GM23338 (cell line): ENCODE results near the gene HEYL. TPM values are rescaled to one million over a fixed set of nuclear protein-coding genes. Genes with fewer than 3 reads are reported as not detected.

Experiments
- ATAC-seq: fragments of 200-7000 bp; cut with Tn5 transposase; 3 replicates; pipeline ENCODE4 v1.9.1; 2020
- DNase-seq: peaks from one replicate; pipeline ENCODE4 v3.0.0-alpha.2; 2015; ENCODE audit warnings: low spot score
- H2AFZ ChIP-seq: fragments of 200-600 bp; sonication (generic); 2 replicates; pipeline ENCODE4 v1.8.0; 2016; ENCODE audit warnings: antibody characterized with exemption, mild to moderate bottlenecking, moderate library complexity
- H3F3A ChIP-seq: fragments of 200-600 bp; sonication (generic); replicated peaks from 2 replicates; pipeline ENCODE4 v1.8.0; 2017; ENCODE audit warnings: antibody characterized with exemption, mixed run types, low read depth
- H3K27ac ChIP-seq: fragments of 200-600 bp; sonication (generic); 2 replicates; pipeline ENCODE4 v1.6.1; 2016; ENCODE audit warnings: low read depth
- H3K27me3 ChIP-seq: fragments of 200-600 bp; sonication (generic); 2 replicates; pipeline ENCODE4 v1.8.0; 2016; ENCODE audit warnings: mild to moderate bottlenecking, mixed run types, moderate library complexity; ENCODE audit not compliant: insufficient read depth
- H3K36me3 ChIP-seq: fragments of 200-600 bp; sonication (generic); 2 replicates; pipeline ENCODE4 v1.8.0; 2016; ENCODE audit warnings: mild to moderate bottlenecking; ENCODE audit not compliant: insufficient read depth
- H3K4me1 ChIP-seq: fragments of 200-600 bp; sonication (generic); 2 replicates; pipeline ENCODE4 v1.8.0; 2016; ENCODE audit warnings: mild to moderate bottlenecking, moderate library complexity; ENCODE audit not compliant: insufficient read depth
- H3K4me2 ChIP-seq: fragments of 200-600 bp; sonication (generic); 2 replicates; pipeline ENCODE4 v1.7.1; 2017; ENCODE audit warnings: mixed run types
- H3K4me3 ChIP-seq: fragments of 200-600 bp; sonication (generic); 2 replicates; pipeline ENCODE4 v1.6.1; 2016; ENCODE audit warnings: mixed run types
- H3K79me2 ChIP-seq: fragments of 200-600 bp; sonication (generic); replicated peaks from 2 replicates; pipeline ENCODE4 v1.8.0; 2017; ENCODE audit warnings: mild to moderate bottlenecking; ENCODE audit not compliant: insufficient read depth
- H3K9me2 ChIP-seq: fragments of 200-600 bp; sonication (generic); 2 replicates; pipeline ENCODE4 v1.8.0; 2017; ENCODE audit not compliant: insufficient read depth
- H4K20me1 ChIP-seq: fragments of 200-600 bp; sonication (generic); replicated peaks from 2 replicates; pipeline ENCODE4 v1.8.0; 2017; ENCODE audit warnings: mild to moderate bottlenecking; ENCODE audit not compliant: insufficient read depth
- H3K27ac Mint-ChIP-seq: 2 replicates; pipeline ENCODE4 v1.8.0; 2020; ENCODE audit warnings: inconsistent platforms, mild to moderate bottlenecking, moderate library complexity, mixed read lengths
- H3K27me3 Mint-ChIP-seq: 3 replicates; pipeline ENCODE4 v1.8.0; 2022; ENCODE audit warnings: low read depth, mild to moderate bottlenecking, moderate library complexity, mixed read lengths, inconsistent platforms; ENCODE audit not compliant: insufficient read depth, poor library complexity
- H3K36me3 Mint-ChIP-seq: 3 replicates; pipeline ENCODE4 v1.8.0; 2021; ENCODE audit warnings: low read depth, mild to moderate bottlenecking, inconsistent platforms, moderate library complexity, mixed read lengths
- H3K4me1 Mint-ChIP-seq: 3 replicates; pipeline ENCODE4 v1.8.0; 2020; ENCODE audit warnings: mild to moderate bottlenecking, inconsistent platforms, mixed read lengths
- H3K4me3 Mint-ChIP-seq: 3 replicates; pipeline ENCODE4 v1.8.0; 2021; ENCODE audit warnings: moderate library complexity, mild to moderate bottlenecking, inconsistent platforms, mixed read lengths
- H3K9me3 Mint-ChIP-seq: 3 replicates; pipeline ENCODE4 v1.8.0; 2020; ENCODE audit warnings: moderate library complexity, mild to moderate bottlenecking, inconsistent platforms, mixed read lengths
- CREB1 ChIP-seq: fragments of 250-450 bp; sonication (Bioruptor Pico); IDR thresholded peaks from 2 replicates; pipeline ENCODE4 v1.5.0; 2020; ENCODE audit warnings: low read depth, mild to moderate bottlenecking, moderate library complexity
- CTCF ChIP-seq, 2 experiments: fragments of 200-600 bp in 1 of 2; sonication (generic) in 1 of 2; conservative IDR thresholded peaks; 2 replicates each; pipeline versions ENCODE4 v1.5.1 to v1.6.1; 2016 to 2017; ENCODE audit warnings: antibody characterized with exemption in 2 of 2, low read depth in 2 of 2, mild to moderate bottlenecking in 2 of 2, moderate library complexity in 1 of 2
- STAT1 ChIP-seq: IDR thresholded peaks from one replicate; pipeline ENCODE4 v1.6.1; 2016; ENCODE audit warnings: antibody characterized with exemption; ENCODE audit not compliant: unreplicated experiment
- polyA plus RNA-seq: library from polyadenylated mRNA; unstranded; fragments of >200 nt; fragmentation: Nextera tagmentation; extraction: Ambion mirVana; gene quantifications from 2 replicates; pipeline ENCODE4 v1.2.1, GENCODE V29; 2016
- total RNA-seq: library from RNA; depleted of rRNA; stranded (reverse); fragments of >200 nt; shearing (Covaris generic); gene quantifications from 2 replicates; pipeline ENCODE4 v1.2.3, GENCODE V29; 2014
- TF ChIP-seq, protein P1 (sequence below): fragments of 250-450 bp; sonication (Bioruptor Pico); IDR thresholded peaks from 2 replicates; pipeline ENCODE4 v1.5.0; 2020; ENCODE audit warnings: mild to moderate bottlenecking, moderate library complexity
- TF ChIP-seq, protein P2 (sequence below): IDR thresholded peaks from 2 replicates; pipeline ENCODE4 v1.6.1; 2016; ENCODE audit warnings: antibody characterized with exemption

HEYL gene
- total and polyA plus RNA-seq, 2 experiments from 2014 or later: 1.6 to 4.5 TPM

GRCh38 chr1:39673215-39673614 lies 33.8 kb upstream of the HEYL start (continued):
- TF ChIP-seq, protein P1, sequence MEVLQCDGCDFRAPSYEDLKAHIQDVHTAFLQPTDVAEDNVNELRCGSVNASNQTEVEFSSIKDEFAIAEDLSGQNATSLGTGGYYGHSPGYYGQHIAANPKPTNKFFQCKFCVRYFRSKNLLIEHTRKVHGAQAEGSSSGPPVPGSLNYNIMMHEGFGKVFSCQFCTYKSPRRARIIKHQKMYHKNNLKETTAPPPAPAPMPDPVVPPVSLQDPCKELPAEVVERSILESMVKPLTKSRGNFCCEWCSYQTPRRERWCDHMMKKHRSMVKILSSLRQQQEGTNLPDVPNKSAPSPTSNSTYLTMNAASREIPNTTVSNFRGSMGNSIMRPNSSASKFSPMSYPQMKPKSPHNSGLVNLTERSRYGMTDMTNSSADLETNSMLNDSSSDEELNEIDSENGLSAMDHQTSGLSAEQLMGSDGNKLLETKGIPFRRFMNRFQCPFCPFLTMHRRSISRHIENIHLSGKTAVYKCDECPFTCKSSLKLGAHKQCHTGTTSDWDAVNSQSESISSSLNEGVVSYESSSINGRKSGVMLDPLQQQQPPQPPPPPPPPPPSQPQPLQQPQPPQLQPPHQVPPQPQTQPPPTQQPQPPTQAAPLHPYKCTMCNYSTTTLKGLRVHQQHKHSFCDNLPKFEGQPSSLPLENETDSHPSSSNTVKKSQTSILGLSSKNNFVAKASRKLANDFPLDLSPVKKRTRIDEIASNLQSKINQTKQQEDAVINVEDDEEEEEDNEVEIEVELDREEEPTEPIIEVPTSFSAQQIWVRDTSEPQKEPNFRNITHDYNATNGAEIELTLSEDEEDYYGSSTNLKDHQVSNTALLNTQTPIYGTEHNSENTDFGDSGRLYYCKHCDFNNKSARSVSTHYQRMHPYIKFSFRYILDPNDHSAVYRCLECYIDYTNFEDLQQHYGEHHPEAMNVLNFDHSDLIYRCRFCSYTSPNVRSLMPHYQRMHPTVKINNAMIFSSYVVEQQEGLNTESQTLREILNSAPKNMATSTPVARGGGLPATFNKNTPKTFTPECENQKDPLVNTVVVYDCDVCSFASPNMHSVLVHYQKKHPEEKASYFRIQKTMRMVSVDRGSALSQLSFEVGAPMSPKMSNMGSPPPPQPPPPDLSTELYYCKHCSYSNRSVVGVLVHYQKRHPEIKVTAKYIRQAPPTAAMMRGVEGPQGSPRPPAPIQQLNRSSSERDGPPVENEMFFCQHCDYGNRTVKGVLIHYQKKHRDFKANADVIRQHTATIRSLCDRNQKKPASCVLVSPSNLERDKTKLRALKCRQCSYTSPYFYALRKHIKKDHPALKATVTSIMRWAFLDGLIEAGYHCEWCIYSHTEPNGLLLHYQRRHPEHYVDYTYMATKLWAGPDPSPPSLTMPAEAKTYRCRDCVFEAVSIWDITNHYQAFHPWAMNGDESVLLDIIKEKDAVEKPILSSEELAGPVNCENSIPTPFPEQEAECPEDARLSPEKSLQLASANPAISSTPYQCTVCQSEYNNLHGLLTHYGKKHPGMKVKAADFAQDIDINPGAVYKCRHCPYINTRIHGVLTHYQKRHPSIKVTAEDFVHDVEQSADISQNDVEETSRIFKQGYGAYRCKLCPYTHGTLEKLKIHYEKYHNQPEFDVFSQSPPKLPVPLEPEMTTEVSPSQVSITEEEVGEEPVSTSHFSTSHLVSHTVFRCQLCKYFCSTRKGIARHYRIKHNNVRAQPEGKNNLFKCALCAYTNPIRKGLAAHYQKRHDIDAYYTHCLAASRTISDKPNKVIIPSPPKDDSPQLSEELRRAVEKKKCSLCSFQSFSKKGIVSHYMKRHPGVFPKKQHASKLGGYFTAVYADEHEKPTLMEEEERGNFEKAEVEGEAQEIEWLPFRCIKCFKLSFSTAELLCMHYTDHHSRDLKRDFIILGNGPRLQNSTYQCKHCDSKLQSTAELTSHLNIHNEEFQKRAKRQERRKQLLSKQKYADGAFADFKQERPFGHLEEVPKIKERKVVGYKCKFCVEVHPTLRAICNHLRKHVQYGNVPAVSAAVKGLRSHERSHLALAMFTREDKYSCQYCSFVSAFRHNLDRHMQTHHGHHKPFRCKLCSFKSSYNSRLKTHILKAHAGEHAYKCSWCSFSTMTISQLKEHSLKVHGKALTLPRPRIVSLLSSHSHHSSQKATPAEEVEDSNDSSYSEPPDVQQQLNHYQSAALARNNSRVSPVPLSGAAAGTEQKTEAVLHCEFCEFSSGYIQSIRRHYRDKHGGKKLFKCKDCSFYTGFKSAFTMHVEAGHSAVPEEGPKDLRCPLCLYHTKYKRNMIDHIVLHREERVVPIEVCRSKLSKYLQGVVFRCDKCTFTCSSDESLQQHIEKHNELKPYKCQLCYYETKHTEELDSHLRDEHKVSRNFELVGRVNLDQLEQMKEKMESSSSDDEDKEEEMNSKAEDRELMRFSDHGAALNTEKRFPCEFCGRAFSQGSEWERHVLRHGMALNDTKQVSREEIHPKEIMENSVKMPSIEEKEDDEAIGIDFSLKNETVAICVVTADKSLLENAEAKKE (CRISPR knock-in tag): no peak
- TF ChIP-seq, protein P2, sequence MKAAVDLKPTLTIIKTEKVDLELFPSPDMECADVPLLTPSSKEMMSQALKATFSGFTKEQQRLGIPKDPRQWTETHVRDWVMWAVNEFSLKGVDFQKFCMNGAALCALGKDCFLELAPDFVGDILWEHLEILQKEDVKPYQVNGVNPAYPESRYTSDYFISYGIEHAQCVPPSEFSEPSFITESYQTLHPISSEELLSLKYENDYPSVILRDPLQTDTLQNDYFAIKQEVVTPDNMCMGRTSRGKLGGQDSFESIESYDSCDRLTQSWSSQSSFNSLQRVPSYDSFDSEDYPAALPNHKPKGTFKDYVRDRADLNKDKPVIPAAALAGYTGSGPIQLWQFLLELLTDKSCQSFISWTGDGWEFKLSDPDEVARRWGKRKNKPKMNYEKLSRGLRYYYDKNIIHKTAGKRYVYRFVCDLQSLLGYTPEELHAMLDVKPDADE: no peak
- TF ChIP-seq CREB1 (CRISPR knock-in tag): no peak

DNA sequence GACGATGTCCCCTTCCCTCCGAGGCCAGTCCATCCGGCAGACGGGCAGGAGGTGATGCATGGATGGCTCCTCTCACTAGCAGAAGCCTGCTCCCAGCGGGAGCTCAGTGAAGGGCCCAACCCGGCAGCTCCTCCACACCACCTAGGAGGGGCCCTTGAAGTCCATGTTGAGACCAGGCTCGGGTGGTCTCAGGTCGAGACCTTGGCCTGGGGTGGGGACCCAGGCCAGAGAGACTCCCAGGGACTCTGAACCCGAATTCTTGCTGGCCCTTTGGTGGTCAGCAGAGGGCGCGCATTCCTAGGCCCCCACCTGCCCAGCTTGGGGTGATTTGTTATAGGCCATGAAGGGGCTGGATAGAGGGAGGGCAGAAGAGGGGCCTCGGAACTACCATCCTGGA lies 33.1 kb upstream of the HEYL start:
- Mint-ChIP-seq H3K9me3 (no peaks in the 10 kb centered on the region), H3K27ac (no peak overlapping the region), H3K27me3 (peaks cover 96% of the 10 kb centered on the region), H3K4me3 (peak overlapping the region; percentile 71), H3K36me3 (no peaks in the 10 kb centered on the region), H3K4me1 (peaks cover 9% of the 10 kb centered on the region)
- Histone ChIP-seq H3K4me1 (peaks cover 5% of the 10 kb centered on the region; the same call in 1 of the 2 replicates), H3K4me2 (peak overlapping the region; percentile 97), H3K9me2 (no peaks in the 10 kb centered on the region), H3K36me3 (no peaks in the 10 kb centered on the region), H2AFZ (no peak overlapping the region; the same call in 1 of the 2 replicates), H3K79me2 (no peaks in the 10 kb centered on the region), H3K27me3 (peaks cover 98% of the 10 kb centered on the region), H4K20me1 (peaks cover 13% of the 10 kb centered on the region; the same call in 1 of the 2 replicates), H3K4me3 (peak overlapping the region; percentile 67), H3K27ac (no peak overlapping the region), H3F3A (no peaks in the 10 kb centered on the region)
- DNase-seq (peak; percentile 64), ATAC-seq (peak; percentile 72)
- no peak for TF ChIP-seq STAT1
- TF ChIP-seq CTCF (conservative IDR thresholded peaks at IDR 0.05; ENCODE audit: low read depth in 2 of 2): peak; percentile 82
